SK-N-SH (cell line): Measurements from ENCODE around the gene FRRS1L. TPM values are rescaled to one million over a fixed set of nuclear protein-coding genes. Genes with fewer than 3 reads are reported as not detected.

Experiments used
- CTCF ChIA-PET: fragments of 300-600, 350-600 bp; formaldehyde crosslinking; extraction: SDS; loops from one replicate; lab custom pipeline; 2021; lab: Yijun Ruan, JAX
- POLR2A ChIA-PET: fragments of 350-600 bp; sonication (Branson Sonifier 250); formaldehyde crosslinking; extraction: SDS; loops from one replicate; lab custom pipeline; 2020; ENCODE audit warnings: antibody characterized with exemption, inconsistent platforms; lab: Yijun Ruan, JAX
- DNase-seq: peaks from one replicate; pipeline ENCODE4 v3.0.0; 2012
- H2AFZ ChIP-seq: fragments of 200-600 bp; sonication (generic); 2 replicates; pipeline ENCODE4 v1.8.1; 2016; ENCODE audit warnings: antibody characterized with exemption, mild to moderate bottlenecking, low read depth
- H3F3A ChIP-seq: fragments of 200-600 bp; sonication (generic); replicated peaks from 2 replicates; pipeline ENCODE3; 2016; ENCODE audit warnings: antibody characterized with exemption, mild to moderate bottlenecking; ENCODE audit not compliant: insufficient read depth
- H3K27ac ChIP-seq, 2 experiments: fragments of 200-500 bp in 1 of 2; fragments of 200-600 bp in 1 of 2; sonication (Bioruptor generic) in 1 of 2; sonication (generic), shearing (Covaris generic) in 1 of 2; 2 replicates each; pipeline versions ENCODE4 v1.5.1 to v1.6.1; 2014 to 2016; ENCODE audit warnings: low read depth in 2 of 2, inconsistent platforms in 1 of 2, low read length in 1 of 2, mild to moderate bottlenecking in 1 of 2, mixed read lengths in 1 of 2
- H3K27me3 ChIP-seq: fragments of 200-600 bp; sonication (generic), shearing (Covaris generic); 2 replicates; pipeline ENCODE4 v1.6.1; 2016; ENCODE audit warnings: mixed run types; ENCODE audit not compliant: insufficient read depth
- H3K36me3 ChIP-seq, 2 experiments: fragments of 200-500 bp in 1 of 2; fragments of 200-600 bp in 1 of 2; sonication (Bioruptor generic) in 1 of 2; sonication (generic) in 1 of 2; replicated peaks in 1 of 2; 2 replicates each; pipeline versions ENCODE3 to v1.5.1; 2014 to 2016; ENCODE audit warnings: low read length in 1 of 2, mild to moderate bottlenecking in 1 of 2; ENCODE audit not compliant: insufficient read depth in 2 of 2, control insufficient read depth in 1 of 2
- H3K4me1 ChIP-seq, 2 experiments: fragments of 200-500 bp in 1 of 2; fragments of 200-600 bp in 1 of 2; sonication (Bioruptor generic) in 1 of 2; sonication (generic), shearing (Covaris generic) in 1 of 2; 2 replicates each; pipeline versions ENCODE4 v1.5.1 to v1.6.1; 2014 to 2016; ENCODE audit warnings: low read depth in 1 of 2, low read length in 1 of 2, mixed run types in 1 of 2; ENCODE audit not compliant: insufficient read depth in 2 of 2, control insufficient read depth in 1 of 2
- H3K4me2 ChIP-seq: fragments of 200-600 bp; sonication (generic), shearing (Covaris generic); 2 replicates; pipeline ENCODE4 v1.6.1; 2017; ENCODE audit warnings: mixed run types
- H3K4me3 ChIP-seq, 2 experiments: fragments of 200-500 bp in 1 of 2; fragments of 200-600 bp in 1 of 2; sonication (Bioruptor generic) in 1 of 2; sonication (generic), shearing (Covaris generic) in 1 of 2; 2 replicates each; pipeline versions ENCODE4 v1.5.1 to v1.8.1; 2014 to 2016; ENCODE audit warnings: low read depth in 2 of 2, inconsistent platforms in 1 of 2, low read length in 1 of 2, mild to moderate bottlenecking in 1 of 2, mixed read lengths in 1 of 2, moderate library complexity in 1 of 2
- H3K79me2 ChIP-seq: fragments of 200-600 bp; sonication (generic); 2 replicates; pipeline ENCODE4 v1.8.1; 2017; ENCODE audit warnings: mild to moderate bottlenecking; ENCODE audit not compliant: insufficient read depth
- H3K9ac ChIP-seq: fragments of 200-600 bp; sonication (generic); 2 replicates; pipeline ENCODE4 v1.6.1; 2017; ENCODE audit warnings: mixed run types
- H3K9me2 ChIP-seq: fragments of 200-600 bp; sonication (generic); 2 replicates; pipeline ENCODE4 v1.6.1; 2017; ENCODE audit warnings: mixed run types
- H3K9me3 ChIP-seq: fragments of 200-600 bp; sonication (generic); 2 replicates; pipeline ENCODE4 v1.6.1; 2017; ENCODE audit warnings: mixed run types, mild to moderate bottlenecking, moderate library complexity
- H4K20me1 ChIP-seq: fragments of 200-600 bp; sonication (generic); 2 replicates; pipeline ENCODE4 v1.6.1; 2017; ENCODE audit warnings: mild to moderate bottlenecking, mixed run types; ENCODE audit not compliant: insufficient read depth
- CHD2 ChIP-seq: fragments of 150-350 bp; IDR thresholded peaks from 2 replicates; pipeline ENCODE4 v1.6.1; 2018; ENCODE audit warnings: low read length; ENCODE audit not compliant: partially characterized antibody
- ELF1 ChIP-seq: IDR thresholded peaks from 2 replicates; pipeline ENCODE4 v1.4.0; 2012
- EZH2phosphoT487 ChIP-seq: fragments of 200-600 bp; sonication (generic); IDR thresholded peaks from 2 replicates; pipeline ENCODE4 v1.6.1; 2017; ENCODE audit warnings: low read depth, mixed run types, mild to moderate bottlenecking, antibody characterized with exemption, moderate library complexity, borderline replicate concordance
- FOSL2 ChIP-seq: IDR thresholded peaks from 2 replicates; pipeline ENCODE4 v1.4.0; 2012; ENCODE audit warnings: low read depth, mild to moderate bottlenecking, moderate library complexity, borderline replicate concordance
- GABPA ChIP-seq: IDR thresholded peaks from 2 replicates; pipeline ENCODE4 v1.4.0; 2012; ENCODE audit warnings: low read depth, mild to moderate bottlenecking
- JUND ChIP-seq: IDR thresholded peaks from 2 replicates; pipeline ENCODE4 v1.4.0; 2012
- MEF2A ChIP-seq: IDR thresholded peaks from 2 replicates; pipeline ENCODE4 v1.4.0; 2012; ENCODE audit warnings: low read depth, borderline replicate concordance
- MXI1 ChIP-seq: IDR thresholded peaks from 2 replicates; pipeline ENCODE4 v1.6.1; 2012; ENCODE audit warnings: mild to moderate bottlenecking, low read depth, low read length, improper control_type of control experiment
- NFIC ChIP-seq: IDR thresholded peaks from 2 replicates; pipeline ENCODE4 v1.4.0; 2012; ENCODE audit warnings: borderline replicate concordance
- NRF1 ChIP-seq: IDR thresholded peaks from 2 replicates; pipeline ENCODE4 v1.6.1; 2012; ENCODE audit warnings: low read depth, mild to moderate bottlenecking, low read length
- RAD21 ChIP-seq: IDR thresholded peaks from 2 replicates; pipeline ENCODE4 v1.6.1; 2012; ENCODE audit warnings: mild to moderate bottlenecking, low read length
- RCOR1 ChIP-seq: fragments of 150-350 bp; IDR thresholded peaks from 2 replicates; pipeline ENCODE4 v1.6.1; 2017; ENCODE audit warnings: antibody characterized with exemption, low read length
- RFX5 ChIP-seq: IDR thresholded peaks from 2 replicates; pipeline ENCODE4 v1.6.1; 2012; ENCODE audit warnings: mild to moderate bottlenecking, improper control_type of control experiment, low read length
- SIN3A ChIP-seq: IDR thresholded peaks from 2 replicates; pipeline ENCODE4 v1.6.1; 2012; ENCODE audit warnings: low read depth, mild to moderate bottlenecking, low read length, moderate library complexity, borderline replicate concordance
- SMC3 ChIP-seq: IDR thresholded peaks from 2 replicates; pipeline ENCODE4 v1.6.1; 2012; ENCODE audit warnings: low read depth, low read length, improper control_type of control experiment
- TAF1 ChIP-seq: IDR thresholded peaks from 2 replicates; pipeline ENCODE4 v1.6.1; 2012; ENCODE audit warnings: low read depth, mild to moderate bottlenecking, low read length, moderate library complexity, borderline replicate concordance
- TCF12 ChIP-seq: IDR thresholded peaks from 2 replicates; pipeline ENCODE4 v1.4.0; 2012
- YY1 ChIP-seq: IDR thresholded peaks from 2 replicates; pipeline ENCODE4 v1.4.0; 2012; ENCODE audit warnings: low read depth, mild to moderate bottlenecking
- WGBS: methylation state at CpG from one replicate; pipeline ENCODE4 v1.1.6; 2017; ENCODE audit warnings: low lambda C conversion rate; 5-methylcytosine and 5-hydroxymethylcytosine counted together
- polyA plus RNA-seq, 3 experiments: library from polyadenylated mRNA; depleted of rRNA; stranded (reverse); fragments of >200 nt; gene quantifications; 2 replicates each; pipeline ENCODE4 v1.2.3, GENCODE V29; 2012
- TF ChIP-seq, protein P1 (sequence below): fragments of 150-350 bp; IDR thresholded peaks from 2 replicates; pipeline ENCODE4 v1.6.1; 2016; ENCODE audit warnings: mild to moderate bottlenecking, low read depth, low read length
- TF ChIP-seq, protein P2 (sequence below): fragments of 150-350 bp; IDR thresholded peaks from 2 replicates; pipeline ENCODE4 v1.6.1; 2017; ENCODE audit warnings: antibody characterized with exemption, low read length, low read depth, borderline replicate concordance
- TF ChIP-seq, protein P3 (sequence below): fragments of 200-600 bp; sonication (generic); IDR thresholded peaks from 2 replicates; pipeline ENCODE4 v1.6.1; 2017; ENCODE audit warnings: antibody characterized with exemption, mild to moderate bottlenecking, moderate library complexity
- TF ChIP-seq, protein P4 (sequence below): IDR thresholded peaks from 2 replicates; pipeline ENCODE4 v1.6.1; 2012; ENCODE audit warnings: mild to moderate bottlenecking, low read depth, low read length, moderate library complexity
- TF ChIP-seq, protein P5 (sequence below): IDR thresholded peaks from 2 replicates; pipeline ENCODE4; 2012
- TF ChIP-seq, protein P6 (sequence below): IDR thresholded peaks from 2 replicates; pipeline ENCODE4 v1.4.0; 2012; ENCODE audit warnings: low read depth

FRRS1L gene
- polyA plus RNA-seq, 1 of the 3 experiments (the other 2 are of a cell fraction), result 3.7 TPM

DNA sequence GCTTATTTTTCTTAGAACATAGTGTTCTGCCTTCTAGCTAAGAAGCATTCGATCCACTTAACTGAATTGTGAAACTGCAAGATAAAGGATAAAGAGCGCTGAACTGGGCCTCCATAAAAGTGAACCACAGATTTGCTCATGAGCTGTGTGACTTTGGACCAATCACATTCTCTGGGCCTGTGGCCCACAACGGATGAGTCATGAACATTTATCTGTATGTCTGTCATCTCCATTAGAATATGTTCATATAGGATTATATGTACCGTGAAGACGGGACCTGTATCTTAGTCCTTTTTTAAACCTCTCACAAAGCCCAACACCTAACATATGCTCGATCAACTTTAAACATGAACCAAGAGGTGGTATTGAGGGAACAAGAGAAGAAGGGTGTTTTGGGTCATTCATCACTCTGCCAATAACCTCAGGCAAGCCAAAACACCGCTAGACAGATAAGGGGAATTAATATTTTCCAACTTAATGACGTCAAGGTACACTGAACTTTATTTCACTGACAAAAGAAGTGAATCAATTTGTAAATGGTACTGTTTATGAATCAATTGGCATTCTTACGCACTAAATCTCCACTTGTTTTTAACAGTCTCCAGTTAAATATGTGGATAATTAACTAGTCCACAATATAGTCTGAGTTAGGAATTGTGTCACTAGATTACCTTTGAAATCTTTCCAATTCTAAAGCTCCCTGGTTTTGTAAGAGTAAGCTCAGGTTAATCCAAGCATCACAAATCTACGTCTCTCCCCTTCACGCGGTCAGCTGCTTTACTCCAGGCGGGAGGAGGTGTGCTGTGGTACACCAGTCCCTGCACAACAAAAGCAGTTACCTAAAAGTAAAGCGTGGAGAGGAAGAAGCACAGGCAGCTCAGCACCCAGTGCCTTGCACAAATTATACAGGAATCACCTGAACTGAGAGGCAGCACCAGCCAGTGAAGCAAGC is 48.9 kb downstream of the FRRS1L start:
- Histone ChIP-seq H3K9me3 (no peaks in the 10 kb centered on the region), H3K9ac (peak overlapping the region; percentile 87), H3K4me1 (peaks cover 13 to 30% of the 10 kb centered on the region in 2 experiments; a peak in 3 of 4 replicates), H3K4me3 (peak overlapping the region; percentile 78 to 87), H3K27ac (peak overlapping the region; percentile 7 to 79; a peak in 2 of 4 replicates), H3K9me2 (no peaks in the 10 kb centered on the region), H3K36me3 (no peaks in the 10 kb centered on the region), H3K79me2 (peaks cover 70% of the 10 kb centered on the region), H3K27me3 (no peaks in the 10 kb centered on the region), H3F3A (peaks cover 11% of the 10 kb centered on the region), H4K20me1 (peaks cover 40% of the 10 kb centered on the region), H2AFZ (no peak overlapping the region), H3K4me2 (peak overlapping the region; percentile 94)
- peak; percentile 22 for DNase-seq
- 15% methylated on average over 14 of the region's 14 CpGs for WGBS
- ChIA-PET CTCF (interaction anchor here (1.4 to 1.6 kb wide), 2 partner anchors 9 to 18 kb away, joined by 3 to 5 read pairs; no protein-coding TSS in a partner anchor), POLR2A (interaction anchor here (0.6 kb wide), 1 partner anchor 65 kb away, joined by 3 read pairs; no protein-coding TSS in a partner anchor)
- TF ChIP-seq RFX5 (no peak), TCF12 (peak; percentile 28; the same call in 1 of the 2 replicates), EZH2phosphoT487 (no peak), GABPA (no peak), SMC3 (no peak), ELF1 (no peak), NFIC (no peak; the same call in 1 of the 2 replicates), SIN3A (no peak), RCOR1 (no peak), MEF2A (no peak), NRF1 (no peak), RAD21 (no peak), TAF1 (no peak), CHD2 (no peak), FOSL2 (peak; percentile 81), MXI1 (no peak), YY1 (no peak), JUND (peak; percentile 64)
- TF ChIP-seq, protein P1, sequence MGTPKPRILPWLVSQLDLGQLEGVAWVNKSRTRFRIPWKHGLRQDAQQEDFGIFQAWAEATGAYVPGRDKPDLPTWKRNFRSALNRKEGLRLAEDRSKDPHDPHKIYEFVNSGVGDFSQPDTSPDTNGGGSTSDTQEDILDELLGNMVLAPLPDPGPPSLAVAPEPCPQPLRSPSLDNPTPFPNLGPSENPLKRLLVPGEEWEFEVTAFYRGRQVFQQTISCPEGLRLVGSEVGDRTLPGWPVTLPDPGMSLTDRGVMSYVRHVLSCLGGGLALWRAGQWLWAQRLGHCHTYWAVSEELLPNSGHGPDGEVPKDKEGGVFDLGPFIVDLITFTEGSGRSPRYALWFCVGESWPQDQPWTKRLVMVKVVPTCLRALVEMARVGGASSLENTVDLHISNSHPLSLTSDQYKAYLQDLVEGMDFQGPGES, result no peak
- TF ChIP-seq, protein P2, sequence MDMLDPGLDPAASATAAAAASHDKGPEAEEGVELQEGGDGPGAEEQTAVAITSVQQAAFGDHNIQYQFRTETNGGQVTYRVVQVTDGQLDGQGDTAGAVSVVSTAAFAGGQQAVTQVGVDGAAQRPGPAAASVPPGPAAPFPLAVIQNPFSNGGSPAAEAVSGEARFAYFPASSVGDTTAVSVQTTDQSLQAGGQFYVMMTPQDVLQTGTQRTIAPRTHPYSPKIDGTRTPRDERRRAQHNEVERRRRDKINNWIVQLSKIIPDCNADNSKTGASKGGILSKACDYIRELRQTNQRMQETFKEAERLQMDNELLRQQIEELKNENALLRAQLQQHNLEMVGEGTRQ, result no peak
- TF ChIP-seq, protein P3, sequence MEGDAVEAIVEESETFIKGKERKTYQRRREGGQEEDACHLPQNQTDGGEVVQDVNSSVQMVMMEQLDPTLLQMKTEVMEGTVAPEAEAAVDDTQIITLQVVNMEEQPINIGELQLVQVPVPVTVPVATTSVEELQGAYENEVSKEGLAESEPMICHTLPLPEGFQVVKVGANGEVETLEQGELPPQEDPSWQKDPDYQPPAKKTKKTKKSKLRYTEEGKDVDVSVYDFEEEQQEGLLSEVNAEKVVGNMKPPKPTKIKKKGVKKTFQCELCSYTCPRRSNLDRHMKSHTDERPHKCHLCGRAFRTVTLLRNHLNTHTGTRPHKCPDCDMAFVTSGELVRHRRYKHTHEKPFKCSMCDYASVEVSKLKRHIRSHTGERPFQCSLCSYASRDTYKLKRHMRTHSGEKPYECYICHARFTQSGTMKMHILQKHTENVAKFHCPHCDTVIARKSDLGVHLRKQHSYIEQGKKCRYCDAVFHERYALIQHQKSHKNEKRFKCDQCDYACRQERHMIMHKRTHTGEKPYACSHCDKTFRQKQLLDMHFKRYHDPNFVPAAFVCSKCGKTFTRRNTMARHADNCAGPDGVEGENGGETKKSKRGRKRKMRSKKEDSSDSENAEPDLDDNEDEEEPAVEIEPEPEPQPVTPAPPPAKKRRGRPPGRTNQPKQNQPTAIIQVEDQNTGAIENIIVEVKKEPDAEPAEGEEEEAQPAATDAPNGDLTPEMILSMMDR, result no peak
- TF ChIP-seq, protein P4, sequence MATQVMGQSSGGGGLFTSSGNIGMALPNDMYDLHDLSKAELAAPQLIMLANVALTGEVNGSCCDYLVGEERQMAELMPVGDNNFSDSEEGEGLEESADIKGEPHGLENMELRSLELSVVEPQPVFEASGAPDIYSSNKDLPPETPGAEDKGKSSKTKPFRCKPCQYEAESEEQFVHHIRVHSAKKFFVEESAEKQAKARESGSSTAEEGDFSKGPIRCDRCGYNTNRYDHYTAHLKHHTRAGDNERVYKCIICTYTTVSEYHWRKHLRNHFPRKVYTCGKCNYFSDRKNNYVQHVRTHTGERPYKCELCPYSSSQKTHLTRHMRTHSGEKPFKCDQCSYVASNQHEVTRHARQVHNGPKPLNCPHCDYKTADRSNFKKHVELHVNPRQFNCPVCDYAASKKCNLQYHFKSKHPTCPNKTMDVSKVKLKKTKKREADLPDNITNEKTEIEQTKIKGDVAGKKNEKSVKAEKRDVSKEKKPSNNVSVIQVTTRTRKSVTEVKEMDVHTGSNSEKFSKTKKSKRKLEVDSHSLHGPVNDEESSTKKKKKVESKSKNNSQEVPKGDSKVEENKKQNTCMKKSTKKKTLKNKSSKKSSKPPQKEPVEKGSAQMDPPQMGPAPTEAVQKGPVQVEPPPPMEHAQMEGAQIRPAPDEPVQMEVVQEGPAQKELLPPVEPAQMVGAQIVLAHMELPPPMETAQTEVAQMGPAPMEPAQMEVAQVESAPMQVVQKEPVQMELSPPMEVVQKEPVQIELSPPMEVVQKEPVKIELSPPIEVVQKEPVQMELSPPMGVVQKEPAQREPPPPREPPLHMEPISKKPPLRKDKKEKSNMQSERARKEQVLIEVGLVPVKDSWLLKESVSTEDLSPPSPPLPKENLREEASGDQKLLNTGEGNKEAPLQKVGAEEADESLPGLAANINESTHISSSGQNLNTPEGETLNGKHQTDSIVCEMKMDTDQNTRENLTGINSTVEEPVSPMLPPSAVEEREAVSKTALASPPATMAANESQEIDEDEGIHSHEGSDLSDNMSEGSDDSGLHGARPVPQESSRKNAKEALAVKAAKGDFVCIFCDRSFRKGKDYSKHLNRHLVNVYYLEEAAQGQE, result no peak
- TF ChIP-seq, protein P5, sequence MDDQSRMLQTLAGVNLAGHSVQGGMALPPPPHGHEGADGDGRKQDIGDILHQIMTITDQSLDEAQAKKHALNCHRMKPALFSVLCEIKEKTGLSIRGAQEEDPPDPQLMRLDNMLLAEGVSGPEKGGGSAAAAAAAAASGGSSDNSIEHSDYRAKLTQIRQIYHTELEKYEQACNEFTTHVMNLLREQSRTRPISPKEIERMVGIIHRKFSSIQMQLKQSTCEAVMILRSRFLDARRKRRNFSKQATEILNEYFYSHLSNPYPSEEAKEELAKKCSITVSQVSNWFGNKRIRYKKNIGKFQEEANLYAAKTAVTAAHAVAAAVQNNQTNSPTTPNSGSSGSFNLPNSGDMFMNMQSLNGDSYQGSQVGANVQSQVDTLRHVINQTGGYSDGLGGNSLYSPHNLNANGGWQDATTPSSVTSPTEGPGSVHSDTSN, result peak; percentile 82
- TF ChIP-seq, protein P6, sequence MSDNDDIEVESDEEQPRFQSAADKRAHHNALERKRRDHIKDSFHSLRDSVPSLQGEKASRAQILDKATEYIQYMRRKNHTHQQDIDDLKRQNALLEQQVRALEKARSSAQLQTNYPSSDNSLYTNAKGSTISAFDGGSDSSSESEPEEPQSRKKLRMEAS, result 0 out of 2 replicates have a peak, but pooled peaks have one; percentile 31
